Measurements from ENCODE around the gene ARRB1. TPM values are rescaled to one million over a fixed set of nuclear protein-coding genes. Genes with fewer than 3 reads are reported as not detected.

The ARRB1 gene
- total and polyA plus RNA-seq, 4 donors, result 3.3 to 21.2 (median 12.5) TPM

GRCh38 chr11:75320643-75321042 is 30.8 kb downstream of the ARRB1 start:
- WGBS, result 86% methylated on average over 5 of the region's 5 CpGs
- DNase-seq (ENCODE audit: low spot score), result no peak

GRCh38 chr11:75320046-75320618 is 31.3 kb downstream of the ARRB1 start:
- H3K27me3 ChIP-seq (ENCODE audit: control insufficient read depth in 4 of 4, insufficient read depth in 4 of 4, low read length in 3 of 4), result no peaks in the 10 kb centered on the region
- WGBS, result 81% methylated on average over 6 of the region's 6 CpGs
- TF ChIP-seq HNF4A (conservative IDR thresholded peaks at IDR 0.05) (no peak), RAD21 (IDR thresholded peaks at IDR 0.05) (no peak), GABPA (IDR thresholded peaks at IDR 0.05 in 1 of 2, conservative IDR thresholded peaks at IDR 0.05 in 1 of 2) (no peak), JUND (IDR thresholded peaks at IDR 0.05) (no peak), HNF4G (IDR thresholded peaks at IDR 0.05) (no peak)
- no peak overlapping the region for H3K9ac ChIP-seq (ENCODE audit: low read depth in 1 of 2, low read length in 2 of 2)
- H3K9me3 ChIP-seq (ENCODE audit: control insufficient read depth in 4 of 4, low read length in 3 of 4), result no peaks in the 10 kb centered on the region
- H3K4me1 ChIP-seq (ENCODE audit: control insufficient read depth in 4 of 4, insufficient read depth in 4 of 4, low read length in 3 of 4), result peaks cover 1 to 11% (median 5%) of the 10 kb centered on the region in 4 donors
- no peaks in the 10 kb centered on the region for H3K36me3 ChIP-seq (ENCODE audit: control insufficient read depth in 4 of 4, insufficient read depth in 3 of 4, low read depth in 1 of 4, low read length in 3 of 4)
- no peak overlapping the region for H3K4me3 ChIP-seq (ENCODE audit: low read depth in 1 of 3, low read length in 3 of 3)
- no peak for DNase-seq (ENCODE audit: low spot score)
- H3K27ac ChIP-seq (ENCODE audit: low read depth in 1 of 2, low read length in 2 of 2), result no peak overlapping the region

More at GRCh38 chr11:75320643-75321042, 30.8 kb downstream of the ARRB1 start:
- H3K4me1 ChIP-seq (ENCODE audit: control insufficient read depth in 4 of 4, insufficient read depth in 4 of 4, low read length in 3 of 4), result peaks cover 1 to 11% (median 5%) of the 10 kb centered on the region in 4 donors
- no peaks in the 10 kb centered on the region for H3K9me3 ChIP-seq (ENCODE audit: control insufficient read depth in 4 of 4, low read length in 3 of 4)
- TF ChIP-seq FOXA2 (IDR thresholded peaks at IDR 0.05) (no peak), MAX (IDR thresholded peaks at IDR 0.05) (no peak), HNF4G (IDR thresholded peaks at IDR 0.05) (no peak)
- no peak overlapping the region for H3K27ac ChIP-seq (ENCODE audit: low read depth in 1 of 2, low read length in 2 of 2)
- no peaks in the 10 kb centered on the region for H3K27me3 ChIP-seq (ENCODE audit: control insufficient read depth in 4 of 4, insufficient read depth in 4 of 4, low read length in 3 of 4)
- no peaks in the 10 kb centered on the region for H3K36me3 ChIP-seq (ENCODE audit: control insufficient read depth in 4 of 4, insufficient read depth in 3 of 4, low read depth in 1 of 4, low read length in 3 of 4)
- H3K4me3 ChIP-seq (ENCODE audit: low read depth in 1 of 3, low read length in 3 of 3), result no peak overlapping the region
- no peak overlapping the region for H3K9ac ChIP-seq (ENCODE audit: low read depth in 1 of 2, low read length in 2 of 2)

- Histone ChIP-seq H3K9ac (ENCODE audit: low read depth in 1 of 2, low read length in 2 of 2) (no peak overlapping the region), H3K27me3 (ENCODE audit: control insufficient read depth in 4 of 4, insufficient read depth in 4 of 4, low read length in 3 of 4) (no peaks in the 10 kb centered on the region), H3K9me3 (ENCODE audit: control insufficient read depth in 4 of 4, low read length in 3 of 4) (no peaks in the 10 kb centered on the region), H3K27ac (ENCODE audit: low read depth in 1 of 2, low read length in 2 of 2) (no peak overlapping the region), H3K36me3 (ENCODE audit: control insufficient read depth in 4 of 4, insufficient read depth in 3 of 4, low read depth in 1 of 4, low read length in 3 of 4) (no peaks in the 10 kb centered on the region), H3K4me1 (ENCODE audit: control insufficient read depth in 4 of 4, insufficient read depth in 4 of 4, low read length in 3 of 4) (peaks cover 1 to 10% (median 5%) of the 10 kb centered on the region in 4 donors), H3K4me3 (ENCODE audit: low read depth in 1 of 3, low read length in 3 of 3) (no peak overlapping the region)
- TF ChIP-seq HNF4G (IDR thresholded peaks at IDR 0.05), result no peak
- no peak for TF ChIP-seq RAD21 (IDR thresholded peaks at IDR 0.05)
- no peak for TF ChIP-seq EGR1 (IDR thresholded peaks at IDR 0.05; ENCODE audit: low read depth in 2 of 2)
- TF ChIP-seq ATF3 (IDR thresholded peaks at IDR 0.05), result no peak
- no peak for TF ChIP-seq MAX (IDR thresholded peaks at IDR 0.05)
- no peak for TF ChIP-seq YY1 (IDR thresholded peaks at IDR 0.05)
- no peak for TF ChIP-seq RXRA (IDR thresholded peaks at IDR 0.05)
- TF ChIP-seq GABPA (IDR thresholded peaks at IDR 0.05 in 1 of 2, conservative IDR thresholded peaks at IDR 0.05 in 1 of 2), result no peak
- TF ChIP-seq SP1 (IDR thresholded peaks at IDR 0.05), result no peak
- no peak for TF ChIP-seq NR2F2 (IDR thresholded peaks at IDR 0.05)
- TF ChIP-seq REST (IDR thresholded peaks at IDR 0.05), result no peak
- no peak for TF ChIP-seq CTCF (IDR thresholded peaks at IDR 0.05; ENCODE audit: low read depth, low read length, missing input control)
- TF ChIP-seq JUND (IDR thresholded peaks at IDR 0.05), result no peak
- no peak for TF ChIP-seq ZBTB33 (IDR thresholded peaks at IDR 0.05)
- TF ChIP-seq FOXA1 (IDR thresholded peaks at IDR 0.05), result no peak
- TF ChIP-seq TAF1 (conservative IDR thresholded peaks at IDR 0.05), result no peak
- TF ChIP-seq FOXA2 (IDR thresholded peaks at IDR 0.05), result no peak
- no peak for TF ChIP-seq HNF4A (conservative IDR thresholded peaks at IDR 0.05)
- no peak for DNase-seq (ENCODE audit: low spot score)
- WGBS, result 81% methylated on average over 11 of the region's 11 CpGs
Measured at GRCh38 chr11:75319035-75319877, 32.2 kb downstream of the ARRB1 start.
